SK-N-SH (cell line): ENCODE measurements around the gene CENPS. TPM values are rescaled to one million over a fixed set of nuclear protein-coding genes. Genes with fewer than 3 reads are reported as not detected.

Source experiments
- CTCF ChIA-PET: fragments of 300-600, 350-600 bp; formaldehyde crosslinking; extraction: SDS; loops from one replicate; lab custom pipeline; 2021; lab: Yijun Ruan, JAX
- POLR2A ChIA-PET: fragments of 350-600 bp; sonication (Branson Sonifier 250); formaldehyde crosslinking; extraction: SDS; loops from one replicate; lab custom pipeline; 2020; ENCODE audit warnings: antibody characterized with exemption, inconsistent platforms; lab: Yijun Ruan, JAX
- DNase-seq: peaks from one replicate; pipeline ENCODE4 v3.0.0; 2012
- H2AFZ ChIP-seq: fragments of 200-600 bp; sonication (generic); 2 replicates; pipeline ENCODE4 v1.8.1; 2016; ENCODE audit warnings: antibody characterized with exemption, mild to moderate bottlenecking, low read depth
- H3F3A ChIP-seq: fragments of 200-600 bp; sonication (generic); replicated peaks from 2 replicates; pipeline ENCODE3; 2016; ENCODE audit warnings: antibody characterized with exemption, mild to moderate bottlenecking; ENCODE audit not compliant: insufficient read depth
- H3K27ac ChIP-seq, 2 experiments: fragments of 200-500 bp in 1 of 2; fragments of 200-600 bp in 1 of 2; sonication (Bioruptor generic) in 1 of 2; sonication (generic), shearing (Covaris generic) in 1 of 2; 2 replicates each; pipeline versions ENCODE4 v1.5.1 to v1.6.1; 2014 to 2016; ENCODE audit warnings: low read depth in 2 of 2, inconsistent platforms in 1 of 2, low read length in 1 of 2, mild to moderate bottlenecking in 1 of 2, mixed read lengths in 1 of 2
- H3K27me3 ChIP-seq: fragments of 200-600 bp; sonication (generic), shearing (Covaris generic); 2 replicates; pipeline ENCODE4 v1.6.1; 2016; ENCODE audit warnings: mixed run types; ENCODE audit not compliant: insufficient read depth
- H3K36me3 ChIP-seq, 2 experiments: fragments of 200-500 bp in 1 of 2; fragments of 200-600 bp in 1 of 2; sonication (Bioruptor generic) in 1 of 2; sonication (generic) in 1 of 2; replicated peaks in 1 of 2; 2 replicates each; pipeline versions ENCODE3 to v1.5.1; 2014 to 2016; ENCODE audit warnings: low read length in 1 of 2, mild to moderate bottlenecking in 1 of 2; ENCODE audit not compliant: insufficient read depth in 2 of 2, control insufficient read depth in 1 of 2
- H3K4me1 ChIP-seq, 2 experiments: fragments of 200-500 bp in 1 of 2; fragments of 200-600 bp in 1 of 2; sonication (Bioruptor generic) in 1 of 2; sonication (generic), shearing (Covaris generic) in 1 of 2; 2 replicates each; pipeline versions ENCODE4 v1.5.1 to v1.6.1; 2014 to 2016; ENCODE audit warnings: low read depth in 1 of 2, low read length in 1 of 2, mixed run types in 1 of 2; ENCODE audit not compliant: insufficient read depth in 2 of 2, control insufficient read depth in 1 of 2
- H3K4me2 ChIP-seq: fragments of 200-600 bp; sonication (generic), shearing (Covaris generic); 2 replicates; pipeline ENCODE4 v1.6.1; 2017; ENCODE audit warnings: mixed run types
- H3K4me3 ChIP-seq, 2 experiments: fragments of 200-500 bp in 1 of 2; fragments of 200-600 bp in 1 of 2; sonication (Bioruptor generic) in 1 of 2; sonication (generic), shearing (Covaris generic) in 1 of 2; 2 replicates each; pipeline versions ENCODE4 v1.5.1 to v1.8.1; 2014 to 2016; ENCODE audit warnings: low read depth in 2 of 2, inconsistent platforms in 1 of 2, low read length in 1 of 2, mild to moderate bottlenecking in 1 of 2, mixed read lengths in 1 of 2, moderate library complexity in 1 of 2
- H3K79me2 ChIP-seq: fragments of 200-600 bp; sonication (generic); 2 replicates; pipeline ENCODE4 v1.8.1; 2017; ENCODE audit warnings: mild to moderate bottlenecking; ENCODE audit not compliant: insufficient read depth
- H3K9ac ChIP-seq: fragments of 200-600 bp; sonication (generic); 2 replicates; pipeline ENCODE4 v1.6.1; 2017; ENCODE audit warnings: mixed run types
- H3K9me2 ChIP-seq: fragments of 200-600 bp; sonication (generic); 2 replicates; pipeline ENCODE4 v1.6.1; 2017; ENCODE audit warnings: mixed run types
- H3K9me3 ChIP-seq: fragments of 200-600 bp; sonication (generic); 2 replicates; pipeline ENCODE4 v1.6.1; 2017; ENCODE audit warnings: mixed run types, mild to moderate bottlenecking, moderate library complexity
- H4K20me1 ChIP-seq: fragments of 200-600 bp; sonication (generic); 2 replicates; pipeline ENCODE4 v1.6.1; 2017; ENCODE audit warnings: mild to moderate bottlenecking, mixed run types; ENCODE audit not compliant: insufficient read depth
- ELF1 ChIP-seq: IDR thresholded peaks from 2 replicates; pipeline ENCODE4 v1.4.0; 2012
- FOSL2 ChIP-seq: IDR thresholded peaks from 2 replicates; pipeline ENCODE4 v1.4.0; 2012; ENCODE audit warnings: low read depth, mild to moderate bottlenecking, moderate library complexity, borderline replicate concordance
- IRF3 ChIP-seq: fragments of 150-350 bp; IDR thresholded peaks from 2 replicates; pipeline ENCODE4 v1.6.1; 2016; ENCODE audit warnings: mild to moderate bottlenecking, low read depth, low read length
- MAX ChIP-seq: IDR thresholded peaks from 2 replicates; pipeline ENCODE4 v1.4.0; 2012; ENCODE audit warnings: low read depth
- NRF1 ChIP-seq: IDR thresholded peaks from 2 replicates; pipeline ENCODE4 v1.6.1; 2012; ENCODE audit warnings: low read depth, mild to moderate bottlenecking, low read length
- RCOR1 ChIP-seq: fragments of 150-350 bp; IDR thresholded peaks from 2 replicates; pipeline ENCODE4 v1.6.1; 2017; ENCODE audit warnings: antibody characterized with exemption, low read length
- REST ChIP-seq: IDR thresholded peaks from 2 replicates; pipeline ENCODE4 v1.6.1; 2012; ENCODE audit warnings: mild to moderate bottlenecking, low read depth, low read length, moderate library complexity
- RFX5 ChIP-seq: IDR thresholded peaks from 2 replicates; pipeline ENCODE4 v1.6.1; 2012; ENCODE audit warnings: mild to moderate bottlenecking, improper control_type of control experiment, low read length
- USF2 ChIP-seq: fragments of 150-350 bp; IDR thresholded peaks from 2 replicates; pipeline ENCODE4 v1.6.1; 2017; ENCODE audit warnings: antibody characterized with exemption, low read length, low read depth, borderline replicate concordance
- YY1 ChIP-seq: IDR thresholded peaks from 2 replicates; pipeline ENCODE4 v1.4.0; 2012; ENCODE audit warnings: low read depth, mild to moderate bottlenecking
- WGBS: methylation state at CpG from one replicate; pipeline ENCODE4 v1.1.6; 2017; ENCODE audit warnings: low lambda C conversion rate; 5-methylcytosine and 5-hydroxymethylcytosine counted together
- polyA plus RNA-seq, 3 experiments: library from polyadenylated mRNA; depleted of rRNA; stranded (reverse); fragments of >200 nt; gene quantifications; 2 replicates each; pipeline ENCODE4 v1.2.3, GENCODE V29; 2012

CENPS gene
- polyA plus RNA-seq, 1 of the 3 experiments (the other 2 are of a cell fraction) = 20.0 TPM

GRCh38 chr1:10428984-10429383, 1.2 kb upstream of the CENPS start:
- CTCF ChIA-PET = interaction anchor here (0.7 to 10.8 kb wide), 17 partner anchors 8 to 450 kb away, joined by 3 to 203 read pairs (median 6); partner anchors contain the start of genes CORT and KIF1B
- Histone ChIP-seq H4K20me1 (no peaks in the 10 kb centered on the region), H3K4me3 (no peak overlapping the region), H3K79me2 (peaks cover 18% of the 10 kb centered on the region), H3K36me3 (no peaks in the 10 kb centered on the region), H3K4me2 (no peak overlapping the region), H3K9me3 (no peaks in the 10 kb centered on the region), H3F3A (peaks cover 3% of the 10 kb centered on the region), H3K27ac (no peak overlapping the region)
- 81% methylated on average over 2 of the region's 5 CpGs for WGBS
- TF ChIP-seq YY1 (no peak), RCOR1 (no peak), IRF3 (no peak), REST (no peak)
- TF ChIP-seq, all 33 proteins: peak for 0
- DNase-seq = no peak
- H3K4me1 ChIP-seq = peaks cover 3 to 12% of the 10 kb centered on the region in 2 experiments; a peak in 1 of 4 replicates
- H3K27me3 ChIP-seq = no peaks in the 10 kb centered on the region
- POLR2A ChIA-PET = interaction anchor here (0.6 kb wide), 2 partner anchors 9 to 557 kb away, joined by 3 read pairs; no protein-coding TSS in a partner anchor
- H3K9ac ChIP-seq = no peak overlapping the region
- H3K9me2 ChIP-seq = no peaks in the 10 kb centered on the region
- H2AFZ ChIP-seq = no peak overlapping the region

GRCh38 chr1:10429868-10430215, 391 bp upstream of the CENPS start:
- H3K9me3 ChIP-seq = no peaks in the 10 kb centered on the region
- TF ChIP-seq MAX = no peak
- no peak for TF ChIP-seq FOSL2
- no peak for TF ChIP-seq USF2
- no peak for TF ChIP-seq NRF1
- TF ChIP-seq RCOR1 = no peak
- TF ChIP-seq ELF1 = no peak
- no peak for TF ChIP-seq RFX5
- CTCF ChIA-PET = interaction anchor here (0.7 to 10.8 kb wide), 37 partner anchors 10 to 555 kb away, joined by 3 to 203 read pairs (median 4); partner anchors contain the start of genes CORT, DFFA, KIF1B and PGD

More at GRCh38 chr1:10429868-10430215, 391 bp upstream of the CENPS start:
- Histone ChIP-seq H3F3A (no peaks in the 10 kb centered on the region), H3K9ac (peak overlapping the region; percentile 72; the same call in 1 of the 2 replicates), H3K9me2 (no peaks in the 10 kb centered on the region), H3K79me2 (peaks cover 18% of the 10 kb centered on the region), H3K4me1 (peaks cover 3 to 9% of the 10 kb centered on the region in 2 experiments; a peak in 1 of 4 replicates), H4K20me1 (no peaks in the 10 kb centered on the region), H3K4me3 (peak overlapping the region; percentile 68 to 82), H3K27ac (no peak overlapping the region), H2AFZ (peak overlapping the region; percentile 85), H3K36me3 (peaks cover 0 to 3% of the 10 kb centered on the region in 2 experiments), H3K4me2 (peak overlapping the region; percentile 91), H3K27me3 (no peaks in the 10 kb centered on the region)
- 47% methylated on average over 16 of the region's 16 CpGs for WGBS
- POLR2A ChIA-PET = interaction anchor here (0.8 to 2.0 kb wide), 3 partner anchors 41 to 219 kb away, joined by 3 to 11 read pairs (median 3); partner anchors contain the start of gene KIF1B
- peak; percentile 28 for DNase-seq
